ENCODE data around the gene BAG2. TPM values are rescaled to one million over a fixed set of nuclear protein-coding genes. Genes with fewer than 3 reads are reported as not detected.
A peak's percentile ranks its signal among the peaks of the same experiment; 100 is the strongest.

Gene BAG2
- total RNA-seq, 4 donors from 2014 or later, result 1.6 to 3.3 (median 2.1) TPM

DNA sequence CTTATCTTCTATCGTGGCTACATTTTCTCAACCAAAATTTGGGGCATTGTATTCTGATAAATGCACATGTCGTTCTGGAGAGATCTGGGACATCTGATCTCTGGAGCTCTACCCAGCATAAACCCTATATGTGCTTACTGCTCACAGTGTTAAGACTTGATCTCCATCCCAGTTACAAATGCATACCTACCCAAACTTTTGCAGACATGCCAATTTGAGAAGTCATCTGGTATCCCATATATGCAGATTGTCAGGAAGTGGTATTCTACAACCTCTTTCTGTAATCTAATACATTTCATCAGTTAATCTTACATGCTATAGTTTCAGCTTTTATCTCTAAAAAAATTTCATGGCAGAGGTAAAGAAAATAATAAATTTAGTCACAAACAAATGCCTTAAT, 11.2 kb downstream of the BAG2 start:
- H3K9me3 ChIP-seq, result no peaks in the 10 kb centered on the region
- H3K27ac ChIP-seq, result no peak overlapping the region
- TF ChIP-seq, protein P1, sequence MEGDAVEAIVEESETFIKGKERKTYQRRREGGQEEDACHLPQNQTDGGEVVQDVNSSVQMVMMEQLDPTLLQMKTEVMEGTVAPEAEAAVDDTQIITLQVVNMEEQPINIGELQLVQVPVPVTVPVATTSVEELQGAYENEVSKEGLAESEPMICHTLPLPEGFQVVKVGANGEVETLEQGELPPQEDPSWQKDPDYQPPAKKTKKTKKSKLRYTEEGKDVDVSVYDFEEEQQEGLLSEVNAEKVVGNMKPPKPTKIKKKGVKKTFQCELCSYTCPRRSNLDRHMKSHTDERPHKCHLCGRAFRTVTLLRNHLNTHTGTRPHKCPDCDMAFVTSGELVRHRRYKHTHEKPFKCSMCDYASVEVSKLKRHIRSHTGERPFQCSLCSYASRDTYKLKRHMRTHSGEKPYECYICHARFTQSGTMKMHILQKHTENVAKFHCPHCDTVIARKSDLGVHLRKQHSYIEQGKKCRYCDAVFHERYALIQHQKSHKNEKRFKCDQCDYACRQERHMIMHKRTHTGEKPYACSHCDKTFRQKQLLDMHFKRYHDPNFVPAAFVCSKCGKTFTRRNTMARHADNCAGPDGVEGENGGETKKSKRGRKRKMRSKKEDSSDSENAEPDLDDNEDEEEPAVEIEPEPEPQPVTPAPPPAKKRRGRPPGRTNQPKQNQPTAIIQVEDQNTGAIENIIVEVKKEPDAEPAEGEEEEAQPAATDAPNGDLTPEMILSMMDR (IDR thresholded peaks at IDR 0.05), result no peak
- no peak for TF ChIP-seq POLR2A (IDR thresholded peaks at IDR 0.05)
- no peaks in the 10 kb centered on the region for H3K27me3 ChIP-seq
- no peak overlapping the region for H3K4me3 ChIP-seq
- no peaks in the 10 kb centered on the region for H3K36me3 ChIP-seq
- no peak for DNase-seq
- no peaks in the 10 kb centered on the region for H3K4me1 ChIP-seq

DNA sequence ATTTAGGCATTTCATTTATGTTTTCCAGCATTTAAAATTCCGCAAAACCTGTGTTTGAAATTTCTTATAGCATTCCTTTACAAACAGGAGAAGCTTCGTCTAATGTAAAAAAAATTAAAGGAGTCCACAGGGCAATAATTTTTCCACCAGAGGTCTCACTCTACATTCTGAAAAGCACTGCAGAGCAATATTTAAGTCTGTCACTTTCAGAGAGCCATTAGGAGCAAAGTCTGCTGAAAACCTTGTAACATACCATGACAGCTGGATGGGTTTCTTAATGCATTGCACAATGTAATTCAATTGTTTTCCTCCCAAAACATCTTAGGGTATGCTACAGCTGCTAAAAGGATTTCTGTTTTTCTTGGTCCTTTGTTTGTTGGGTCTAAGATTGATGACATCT, 18.0 kb downstream of the BAG2 start:
- TF ChIP-seq, protein P1 (IDR thresholded peaks at IDR 0.05), result peak in 4 of 6 experiments; percentile 5 to 26 (median 22)
- no peak for TF ChIP-seq POLR2A (IDR thresholded peaks at IDR 0.05)
- Histone ChIP-seq H3K4me3 (no peak overlapping the region), H3K27me3 (no peaks in the 10 kb centered on the region), H3K4me1 (no peaks in the 10 kb centered on the region), H3K36me3 (no peaks in the 10 kb centered on the region), H3K27ac (no peak overlapping the region), H3K9me3 (no peaks in the 10 kb centered on the region)
- DNase-seq, result no peak

DNA sequence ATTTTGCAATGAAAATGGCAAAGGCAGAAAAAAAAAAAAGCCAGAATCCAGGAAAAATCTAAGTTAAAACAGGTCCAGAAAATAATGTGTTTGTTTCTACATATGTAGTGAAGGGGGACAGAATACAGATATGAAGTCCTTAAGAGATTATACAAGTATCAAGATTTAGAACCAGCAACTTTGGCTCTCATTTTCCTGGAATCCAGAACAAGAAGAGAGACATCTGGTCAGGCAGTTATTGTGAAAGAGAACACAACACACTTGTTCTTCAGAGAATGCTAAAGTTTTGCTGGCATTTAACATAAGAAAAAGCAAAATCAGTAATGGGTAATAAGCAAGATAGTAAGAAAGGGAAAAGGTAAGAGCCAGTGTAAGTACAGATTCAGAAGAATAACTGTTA, 21.1 kb downstream of the BAG2 start:
- H3K9me3 ChIP-seq, result no peaks in the 10 kb centered on the region
- no peaks in the 10 kb centered on the region for H3K36me3 ChIP-seq
- H3K4me3 ChIP-seq, result no peak overlapping the region
- no peak overlapping the region for H3K27ac ChIP-seq
- H3K27me3 ChIP-seq, result no peaks in the 10 kb centered on the region
- no peak for TF ChIP-seq POLR2A (IDR thresholded peaks at IDR 0.05)
- TF ChIP-seq, protein P1 (IDR thresholded peaks at IDR 0.05), result no peak
- no peaks in the 10 kb centered on the region for H3K4me1 ChIP-seq
- DNase-seq, result no peak

DNA sequence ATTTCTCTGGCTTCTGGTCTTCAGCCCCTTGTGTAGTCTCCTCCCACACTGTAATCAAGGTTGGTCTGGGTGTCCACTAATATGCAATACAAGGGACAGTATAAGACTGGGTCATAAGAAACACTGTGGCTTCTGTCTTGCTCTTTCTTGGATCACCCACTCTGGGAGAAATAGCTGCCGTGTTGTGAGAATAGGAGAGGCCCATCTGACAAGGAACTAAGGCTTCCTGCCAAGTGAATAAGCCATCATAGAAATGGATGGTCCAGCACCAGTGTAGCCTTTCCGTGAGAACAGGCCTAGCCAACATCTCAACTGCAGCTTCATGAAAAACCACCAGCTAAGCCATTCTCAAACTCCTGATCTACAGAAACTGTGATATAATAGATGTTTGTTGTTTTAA, 23.3 kb downstream of the BAG2 start:
- H3K27ac ChIP-seq, result no peak overlapping the region
- no peaks in the 10 kb centered on the region for H3K27me3 ChIP-seq
- DNase-seq, result no peak
- H3K36me3 ChIP-seq, result no peaks in the 10 kb centered on the region
- TF ChIP-seq, protein P1 (IDR thresholded peaks at IDR 0.05), result no peak
- no peak for TF ChIP-seq POLR2A (IDR thresholded peaks at IDR 0.05)
- no peaks in the 10 kb centered on the region for H3K4me1 ChIP-seq
- no peaks in the 10 kb centered on the region for H3K9me3 ChIP-seq
- no peak overlapping the region for H3K4me3 ChIP-seq

DNA sequence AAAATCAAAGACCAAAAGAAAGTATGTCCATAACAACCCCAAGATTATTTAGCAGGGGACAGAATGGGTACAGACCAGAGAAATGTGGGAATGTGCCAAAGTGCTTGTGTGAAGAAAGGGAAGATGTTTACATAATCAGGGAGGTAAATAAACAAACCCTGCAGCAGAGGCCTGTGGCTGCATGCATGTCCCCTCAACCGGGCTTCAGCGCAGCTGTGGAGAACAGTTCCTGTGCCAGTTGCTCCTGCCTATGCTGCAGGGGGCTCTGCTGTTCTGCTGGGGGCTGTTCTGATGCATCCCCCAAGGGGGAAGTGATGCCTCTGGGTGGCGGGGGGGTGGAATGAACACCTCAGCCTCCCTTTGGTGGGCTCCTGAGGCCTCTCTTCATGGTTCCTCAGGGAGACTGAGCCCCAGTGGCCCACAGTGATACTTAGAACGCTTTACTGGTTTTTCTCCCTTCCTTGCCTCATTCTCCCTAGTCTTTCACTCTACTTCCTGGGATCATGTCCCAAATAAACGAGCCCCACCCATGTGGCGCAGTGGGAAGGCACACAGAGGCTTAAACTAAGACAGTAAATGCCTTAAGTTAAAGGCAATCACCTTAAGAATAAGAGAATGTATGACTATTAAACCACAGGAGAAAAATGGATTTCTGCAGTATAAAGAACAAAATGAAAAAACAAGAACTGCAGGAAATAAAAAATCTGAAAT, 27.0 kb downstream of the BAG2 start:
- Histone ChIP-seq H3K36me3 (no peaks in the 10 kb centered on the region), H3K27ac (no peak overlapping the region), H3K27me3 (no peaks in the 10 kb centered on the region), H3K4me1 (no peaks in the 10 kb centered on the region), H3K4me3 (no peak overlapping the region), H3K9me3 (no peaks in the 10 kb centered on the region)
- TF ChIP-seq, protein P1 (IDR thresholded peaks at IDR 0.05), result no peak
- TF ChIP-seq POLR2A (IDR thresholded peaks at IDR 0.05), result no peak
- DNase-seq, result no peak
